MCF 10A (cell line): Measurements from ENCODE around the gene RAB9A. TPM values are rescaled to one million over a fixed set of nuclear protein-coding genes. Genes with fewer than 3 reads are reported as not detected.

ENCODE experiments used
- total RNA-seq: library from RNA; stranded (reverse); gene quantifications from 2 replicates; pipeline ENCODE4 v1.2.3, GENCODE V29; 2022

RAB9A gene
- total RNA-seq, 1 experiment from 2014 or later, result 32.3 TPM

Other genes starting within 250 kb of the RAB9A start
- not detected in 2 replicates for gene EGFL6, start 119.5 kb upstream of the RAB9A start, total RNA-seq
- gene TCEANC, start 36.0 kb upstream of the RAB9A start, total RNA-seq, result 4.0 TPM in 2 replicates
- gene TRAPPC2, start 45.5 kb downstream of the RAB9A start, total RNA-seq, result 16.5 and 21.7 TPM in 2 replicates
- gene OFD1, start 45.6 kb downstream of the RAB9A start, total RNA-seq, result 44.3 and 44.8 TPM in 2 replicates
- gene GPM6B, start 128.0 kb downstream of the RAB9A start, total RNA-seq, result 6.9 and 16.3 TPM in 2 replicates